ENCODE results near the gene MORN3. TPM values are rescaled to one million over a fixed set of nuclear protein-coding genes. Genes with fewer than 3 reads are reported as not detected.

The MORN3 gene
- polyA plus RNA-seq, 1 donor (not counting 4 experiments of a cell fraction or from before 2014, with no cell fraction given): 0.30 TPM

DNA sequence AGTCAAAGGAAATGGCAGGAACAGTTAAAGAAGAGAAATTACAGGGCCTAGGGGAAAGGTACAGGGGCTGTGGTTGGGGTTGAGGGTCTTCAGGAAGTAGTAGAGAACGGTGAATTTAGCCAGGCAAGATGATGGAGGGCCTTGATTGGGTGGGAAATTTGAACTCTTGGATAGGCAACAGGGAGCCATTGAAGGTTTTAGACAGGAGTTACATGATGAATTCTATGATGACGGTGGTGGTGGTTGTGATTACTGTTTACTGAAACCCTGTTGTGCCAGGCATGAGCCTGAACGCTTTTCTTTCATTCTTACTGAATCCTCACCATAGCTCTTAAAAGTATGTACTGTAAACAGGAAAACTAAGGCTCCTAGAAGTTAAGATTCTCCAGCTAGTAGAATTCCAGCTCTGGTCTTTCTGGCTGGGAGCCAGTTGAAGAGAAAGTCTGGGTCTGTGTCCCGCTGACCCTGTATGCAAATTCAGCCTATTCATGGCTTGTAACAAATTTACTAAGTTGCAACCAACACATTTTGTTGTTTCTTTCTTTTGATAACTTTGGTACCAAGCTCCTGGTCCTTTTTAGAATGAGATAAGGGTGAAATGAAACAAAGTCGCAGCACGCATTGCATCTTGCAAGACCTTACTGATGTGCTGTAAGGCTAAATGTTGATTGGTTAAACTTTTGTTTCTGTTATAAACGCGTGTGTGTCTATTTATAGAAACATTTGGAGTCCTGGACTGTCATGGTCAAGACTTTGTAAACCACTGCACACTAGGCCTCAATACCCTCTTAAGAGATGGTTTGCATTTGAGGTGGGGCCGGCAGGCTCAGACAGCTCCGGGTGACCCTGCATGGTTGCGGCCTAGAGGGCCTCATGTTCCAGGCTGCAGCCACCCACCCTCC lies 37.1 kb downstream of the MORN3 start:
- Histone ChIP-seq H3K27ac (ENCODE audit: control insufficient read depth, insufficient read depth, low read length) (peak overlapping the region; percentile 44), H3K4me2 (ENCODE audit: control insufficient read depth, extremely low read depth, insufficient read depth, low read depth, low read length) (peak overlapping the region; percentile 10), H3K9me1 (ENCODE audit: control insufficient read depth, extremely low read depth, insufficient read depth, low read length) (no peaks in the 10 kb centered on the region), H3K36me3 (ENCODE audit: control insufficient read depth in 2 of 2, extremely low read depth in 1 of 2, insufficient read depth in 2 of 2, low read length in 2 of 2) (peaks cover 1 to 5% of the 10 kb centered on the region in 2 experiments), H2AFZ (ENCODE audit: control insufficient read depth, low read length) (no peak overlapping the region), H3K79me2 (ENCODE audit: control insufficient read depth, insufficient read depth, low read length) (peaks cover 54% of the 10 kb centered on the region), H4K20me1 (ENCODE audit: control insufficient read depth, extremely low read depth, insufficient read depth, low read length) (no peaks in the 10 kb centered on the region), H3K9me3 (ENCODE audit: control insufficient read depth, low read depth, low read length) (no peaks in the 10 kb centered on the region), H3K27me3 (ENCODE audit: control insufficient read depth, extremely low read depth, insufficient read depth, low read length) (no peaks in the 10 kb centered on the region), H3K4me3 (ENCODE audit: control insufficient read depth in 2 of 3, extremely low read depth in 1 of 3, insufficient read depth in 2 of 3, low read depth in 1 of 3, low read length in 3 of 3) (no peak overlapping the region), H3K9ac (ENCODE audit: control insufficient read depth, extremely low read depth, insufficient read depth, low read length) (no peak overlapping the region), H3K4me1 (ENCODE audit: control insufficient read depth, extremely low read depth, insufficient read depth, low read length) (peaks cover 48% of the 10 kb centered on the region)
- TF ChIP-seq EZH2 (IDR thresholded peaks at IDR 0.05; ENCODE audit: low read length) (no peak), CTCF (optimal IDR thresholded peaks at IDR 0.05 in 1 of 3, IDR thresholded peaks at IDR 0.05 in 1 of 3, conservative IDR thresholded peaks at IDR 0.05 in 1 of 3; ENCODE audit: extremely low read depth in 1 of 3, insufficient read depth in 2 of 3, low read length in 3 of 3) (no peak)
- DNase-seq (ENCODE audit: low read depth, low spot score) (no peak), FAIRE-seq (no peak)
- dilution Hi-C loops (cut with MboI; ENCODE audit: extremely low pct_ligation_motif_present, low sequenced_read_pairs): no loop called here

DNA sequence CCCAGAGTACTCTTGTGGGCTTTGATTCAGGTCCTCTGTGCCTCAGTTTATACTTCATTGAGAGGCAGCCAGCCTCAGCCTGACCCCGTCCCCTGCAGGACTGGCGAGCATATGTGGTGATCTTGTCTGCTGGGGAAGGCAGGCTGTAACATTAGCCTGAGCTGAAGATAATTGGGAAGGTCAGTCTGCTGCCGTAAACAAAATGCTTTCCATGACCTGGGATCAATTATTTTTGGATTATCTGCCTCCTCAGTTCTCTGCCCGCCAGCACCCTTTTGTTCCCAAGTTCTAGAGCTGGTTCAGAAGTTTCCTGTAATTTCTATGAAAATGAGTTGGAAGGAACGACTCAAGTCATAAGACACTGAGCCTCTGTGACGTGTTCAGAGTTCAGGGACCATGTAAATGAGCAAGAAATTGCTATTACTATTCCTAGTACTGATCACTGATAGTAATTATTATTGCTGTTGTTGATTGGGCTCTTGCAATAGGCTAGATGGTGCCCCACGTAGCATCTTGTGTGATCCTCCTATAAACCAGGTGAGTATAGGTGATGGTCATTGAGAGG lies 38.6 kb downstream of the MORN3 start:
- H3K36me3 ChIP-seq (ENCODE audit: control insufficient read depth in 2 of 2, extremely low read depth in 1 of 2, insufficient read depth in 2 of 2, low read length in 2 of 2): peaks cover 1 to 5% of the 10 kb centered on the region in 2 experiments
- H4K20me1 ChIP-seq (ENCODE audit: control insufficient read depth, extremely low read depth, insufficient read depth, low read length): no peaks in the 10 kb centered on the region
- no peak overlapping the region for H3K4me2 ChIP-seq (ENCODE audit: control insufficient read depth, extremely low read depth, insufficient read depth, low read depth, low read length)
- H3K27me3 ChIP-seq (ENCODE audit: control insufficient read depth, extremely low read depth, insufficient read depth, low read length): no peaks in the 10 kb centered on the region
- DNase-seq (ENCODE audit: low read depth, low spot score): no peak
- dilution Hi-C loops (cut with MboI; ENCODE audit: extremely low pct_ligation_motif_present, low sequenced_read_pairs): no loop called here
- H3K4me1 ChIP-seq (ENCODE audit: control insufficient read depth, extremely low read depth, insufficient read depth, low read length): peaks cover 46% of the 10 kb centered on the region
- H3K9me3 ChIP-seq (ENCODE audit: control insufficient read depth, low read depth, low read length): no peaks in the 10 kb centered on the region
- no peak overlapping the region for H3K4me3 ChIP-seq (ENCODE audit: control insufficient read depth in 2 of 3, extremely low read depth in 1 of 3, insufficient read depth in 2 of 3, low read depth in 1 of 3, low read length in 3 of 3)
- H3K27ac ChIP-seq (ENCODE audit: control insufficient read depth, insufficient read depth, low read length): no peak overlapping the region
- H3K9ac ChIP-seq (ENCODE audit: control insufficient read depth, extremely low read depth, insufficient read depth, low read length): no peak overlapping the region
- H3K79me2 ChIP-seq (ENCODE audit: control insufficient read depth, insufficient read depth, low read length): peaks cover 55% of the 10 kb centered on the region
- no peak for FAIRE-seq
- TF ChIP-seq CTCF (optimal IDR thresholded peaks at IDR 0.05 in 1 of 3, IDR thresholded peaks at IDR 0.05 in 1 of 3, conservative IDR thresholded peaks at IDR 0.05 in 1 of 3; ENCODE audit: extremely low read depth in 1 of 3, insufficient read depth in 2 of 3, low read length in 3 of 3) (no peak), EZH2 (IDR thresholded peaks at IDR 0.05; ENCODE audit: low read length) (no peak)
- H2AFZ ChIP-seq (ENCODE audit: control insufficient read depth, low read length): no peak overlapping the region
- no peaks in the 10 kb centered on the region for H3K9me1 ChIP-seq (ENCODE audit: control insufficient read depth, extremely low read depth, insufficient read depth, low read length)

Measured in keratinocyte (primary cell).